ENCODE measurements around the gene PGAP1. TPM values are rescaled to one million over a fixed set of nuclear protein-coding genes. Genes with fewer than 3 reads are reported as not detected.

PGAP1 gene
- total and polyA plus RNA-seq, 9 donors: 11.9 to 22.1 (median 16.8) TPM

- Histone ChIP-seq H3K4me3 (ENCODE audit: low read length) (no peak overlapping the region), H3K27ac (ENCODE audit: low read length) (no peak overlapping the region), H3K36me3 (ENCODE audit: control insufficient read depth, insufficient read depth, low read length) (no peaks in the 10 kb centered on the region), H3K9me3 (replicated peaks; ENCODE audit: control insufficient read depth, low read depth, low read length) (no peaks in the 10 kb centered on the region), H3K4me1 (ENCODE audit: control insufficient read depth, insufficient read depth, low read length) (no peaks in the 10 kb centered on the region), H3K27me3 (ENCODE audit: control insufficient read depth, insufficient read depth, low read length) (no peaks in the 10 kb centered on the region)
- 50% methylated on average over 1 of the region's 2 CpGs for WGBS (ENCODE audit: insufficient coverage)
- no peak for DNase-seq
Observed at GRCh38 chr2:196808083-196808665, 118.3 kb downstream of the PGAP1 start.

GRCh38 chr2:196804381-196804780 is 122.1 kb downstream of the PGAP1 start:
- Histone ChIP-seq H3K4me1 (ENCODE audit: control insufficient read depth, insufficient read depth, low read length) (no peaks in the 10 kb centered on the region), H3K4me3 (ENCODE audit: low read length) (no peak overlapping the region), H3K36me3 (ENCODE audit: control insufficient read depth, insufficient read depth, low read length) (no peaks in the 10 kb centered on the region), H3K27ac (ENCODE audit: low read length) (no peak overlapping the region), H3K27me3 (ENCODE audit: control insufficient read depth, insufficient read depth, low read length) (no peaks in the 10 kb centered on the region), H3K9me3 (replicated peaks; ENCODE audit: control insufficient read depth, low read depth, low read length) (no peaks in the 10 kb centered on the region)
- WGBS (ENCODE audit: insufficient coverage): no CpG with 5 or more reads among the region's 1 CpG
- DNase-seq: no peak

- DNase-seq: peak; percentile 68
Observed at GRCh38 chr2:196802401-196802800, 124.1 kb downstream of the PGAP1 start.

GRCh38 chr2:196801674-196802261 is 124.7 kb downstream of the PGAP1 start:
- Histone ChIP-seq H3K4me1 (ENCODE audit: control insufficient read depth, insufficient read depth, low read length) (peaks cover 5% of the 10 kb centered on the region), H3K27ac (ENCODE audit: low read length) (no peak overlapping the region), H3K27me3 (ENCODE audit: control insufficient read depth, insufficient read depth, low read length) (no peaks in the 10 kb centered on the region), H3K4me3 (ENCODE audit: low read length) (no peak overlapping the region), H3K36me3 (ENCODE audit: control insufficient read depth, insufficient read depth, low read length) (peaks cover 6% of the 10 kb centered on the region), H3K9me3 (replicated peaks; ENCODE audit: control insufficient read depth, low read depth, low read length) (no peaks in the 10 kb centered on the region)
- no CpG with 5 or more reads among the region's 2 CpGs for WGBS (ENCODE audit: insufficient coverage)
- DNase-seq: peak; percentile 81

More at GRCh38 chr2:196802401-196802800, 124.1 kb downstream of the PGAP1 start:
- peaks cover 5% of the 10 kb centered on the region for H3K4me1 ChIP-seq (ENCODE audit: control insufficient read depth, insufficient read depth, low read length)
- no peak overlapping the region for H3K27ac ChIP-seq (ENCODE audit: low read length)
- no peaks in the 10 kb centered on the region for H3K9me3 ChIP-seq (replicated peaks; ENCODE audit: control insufficient read depth, low read depth, low read length)
- no CpG with 5 or more reads among the region's 2 CpGs for WGBS (ENCODE audit: insufficient coverage)
- H3K36me3 ChIP-seq (ENCODE audit: control insufficient read depth, insufficient read depth, low read length): peaks cover 2% of the 10 kb centered on the region
- no peak overlapping the region for H3K4me3 ChIP-seq (ENCODE audit: low read length)
- no peaks in the 10 kb centered on the region for H3K27me3 ChIP-seq (ENCODE audit: control insufficient read depth, insufficient read depth, low read length)

- H3K4me1 ChIP-seq (ENCODE audit: control insufficient read depth, insufficient read depth, low read length): peaks cover 5% of the 10 kb centered on the region
- WGBS (ENCODE audit: insufficient coverage): no CpG with 5 or more reads among the region's 10 CpGs
- no peaks in the 10 kb centered on the region for H3K27me3 ChIP-seq (ENCODE audit: control insufficient read depth, insufficient read depth, low read length)
- no peaks in the 10 kb centered on the region for H3K9me3 ChIP-seq (replicated peaks; ENCODE audit: control insufficient read depth, low read depth, low read length)
- peak overlapping the region; percentile 94 for H3K4me3 ChIP-seq (ENCODE audit: low read length)
- H3K36me3 ChIP-seq (ENCODE audit: control insufficient read depth, insufficient read depth, low read length): peaks cover 16% of the 10 kb centered on the region
- peak overlapping the region; percentile 92 for H3K27ac ChIP-seq (ENCODE audit: low read length)
- DNase-seq: no peak
Observed at GRCh38 chr2:196798980-196799379, 127.5 kb downstream of the PGAP1 start.

GRCh38 chr2:196792865-196793264 is 133.6 kb downstream of the PGAP1 start:
- no peak overlapping the region for H3K4me3 ChIP-seq (ENCODE audit: low read length)
- DNase-seq: no peak
- H3K9me3 ChIP-seq (replicated peaks; ENCODE audit: control insufficient read depth, low read depth, low read length): no peaks in the 10 kb centered on the region
- WGBS (ENCODE audit: insufficient coverage): no CpG with 5 or more reads among the region's 3 CpGs
- H3K4me1 ChIP-seq (ENCODE audit: control insufficient read depth, insufficient read depth, low read length): no peaks in the 10 kb centered on the region
- no peaks in the 10 kb centered on the region for H3K27me3 ChIP-seq (ENCODE audit: control insufficient read depth, insufficient read depth, low read length)
- no peak overlapping the region for H3K27ac ChIP-seq (ENCODE audit: low read length)
- peaks cover 44% of the 10 kb centered on the region for H3K36me3 ChIP-seq (ENCODE audit: control insufficient read depth, insufficient read depth, low read length)

- WGBS (ENCODE audit: insufficient coverage): 97% methylated on average over 3 of the region's 4 CpGs
- H3K36me3 ChIP-seq (ENCODE audit: control insufficient read depth, insufficient read depth, low read length): peaks cover 37% of the 10 kb centered on the region
Observed at GRCh38 chr2:196783431-196784094, 142.9 kb downstream of the PGAP1 start.

More at GRCh38 chr2:196783431-196784094, 142.9 kb downstream of the PGAP1 start:
- Histone ChIP-seq H3K4me1 (ENCODE audit: control insufficient read depth, insufficient read depth, low read length) (no peaks in the 10 kb centered on the region), H3K9me3 (replicated peaks; ENCODE audit: control insufficient read depth, low read depth, low read length) (no peaks in the 10 kb centered on the region), H3K27ac (ENCODE audit: low read length) (no peak overlapping the region), H3K4me3 (ENCODE audit: low read length) (no peak overlapping the region), H3K27me3 (ENCODE audit: control insufficient read depth, insufficient read depth, low read length) (no peaks in the 10 kb centered on the region)
- DNase-seq: no peak

Other genes starting within 250 kb of the PGAP1 start
- 36.8 TPM for gene GTF3C3, start 127.0 kb downstream of the PGAP1 start, total RNA-seq
- gene GTF3C3, start 127.0 kb downstream of the PGAP1 start, polyA plus RNA-seq (ENCODE audit: insufficient read depth in 1 of 8, insufficient read length in 8 of 8, low replicate concordance in 1 of 8): 10 to 100 TPM; 28.2 to 47.8 (median 33.2) TPM
- gene C2orf66, start 117.4 kb downstream of the PGAP1 start, total RNA-seq: 0.04 TPM
- gene C2orf66, start 117.4 kb downstream of the PGAP1 start, polyA plus RNA-seq (ENCODE audit: insufficient read depth in 1 of 8, insufficient read length in 8 of 8, low replicate concordance in 1 of 8): under 1 TPM in 5 of 8 donors, not detected in 3; 0.09 to 0.44 (median 0.35) TPM

Measured in muscle of leg (tissue), 11 donors.